Measurements from ENCODE around the gene CLIC4. TPM values are rescaled to one million over a fixed set of nuclear protein-coding genes. Genes with fewer than 3 reads are reported as not detected.

Gene CLIC4
- total RNA-seq, 4 donors from 2014 or later: 294 to 434 (median 374) TPM

DNA sequence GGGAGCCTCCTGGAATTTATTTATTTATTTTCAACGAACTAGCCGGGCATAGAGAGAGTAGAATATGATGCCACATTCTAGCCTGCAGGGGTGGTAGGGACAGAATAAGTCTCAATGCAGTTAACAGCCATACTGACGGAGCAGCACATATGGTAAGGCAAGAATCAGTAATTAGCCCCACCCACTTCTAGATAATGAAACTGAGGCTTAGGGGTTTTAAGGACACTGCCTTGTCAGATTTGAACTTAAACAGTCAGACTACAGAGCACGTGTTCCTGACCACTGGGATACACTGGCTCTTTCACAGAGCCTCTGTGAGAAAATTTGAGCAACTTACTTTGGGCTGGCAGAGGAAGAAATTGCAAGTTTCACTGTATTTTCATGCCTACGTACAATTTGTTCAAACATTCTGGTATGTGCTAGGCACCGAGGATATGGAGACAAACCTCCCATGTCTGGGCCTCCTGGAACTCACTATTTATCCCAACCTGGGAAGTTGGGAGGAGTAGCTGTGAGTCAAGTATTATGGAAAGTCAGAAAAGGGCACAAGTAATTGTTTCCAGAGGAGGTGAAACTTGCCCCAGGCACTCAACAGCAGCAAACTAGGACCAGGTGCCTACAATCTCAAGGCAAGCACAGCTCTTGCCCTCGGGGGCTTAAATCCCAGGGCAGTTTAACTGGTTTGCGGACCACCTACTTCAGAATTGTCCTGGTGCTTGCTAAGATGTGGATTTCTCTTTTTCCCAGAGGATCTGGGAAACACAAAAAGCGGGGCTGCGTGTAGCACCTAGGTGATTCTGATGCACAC lies 1.6 kb upstream of the CLIC4 start:
- Histone ChIP-seq H3K4me3 (no peak overlapping the region), H3K27me3 (no peaks in the 10 kb centered on the region), H3K36me3 (no peaks in the 10 kb centered on the region), H3K4me1 (peaks cover 0 to 7% of the 10 kb centered on the region in 2 donors), H3K27ac (peak overlapping the region; percentile 83 to 98), H3K9me3 (no peaks in the 10 kb centered on the region)
- DNase-seq: peak in 1 of 2 donors; percentile 19
- no peak for TF ChIP-seq POLR2A (IDR thresholded peaks at IDR 0.05)
- TF ChIP-seq, protein P1, sequence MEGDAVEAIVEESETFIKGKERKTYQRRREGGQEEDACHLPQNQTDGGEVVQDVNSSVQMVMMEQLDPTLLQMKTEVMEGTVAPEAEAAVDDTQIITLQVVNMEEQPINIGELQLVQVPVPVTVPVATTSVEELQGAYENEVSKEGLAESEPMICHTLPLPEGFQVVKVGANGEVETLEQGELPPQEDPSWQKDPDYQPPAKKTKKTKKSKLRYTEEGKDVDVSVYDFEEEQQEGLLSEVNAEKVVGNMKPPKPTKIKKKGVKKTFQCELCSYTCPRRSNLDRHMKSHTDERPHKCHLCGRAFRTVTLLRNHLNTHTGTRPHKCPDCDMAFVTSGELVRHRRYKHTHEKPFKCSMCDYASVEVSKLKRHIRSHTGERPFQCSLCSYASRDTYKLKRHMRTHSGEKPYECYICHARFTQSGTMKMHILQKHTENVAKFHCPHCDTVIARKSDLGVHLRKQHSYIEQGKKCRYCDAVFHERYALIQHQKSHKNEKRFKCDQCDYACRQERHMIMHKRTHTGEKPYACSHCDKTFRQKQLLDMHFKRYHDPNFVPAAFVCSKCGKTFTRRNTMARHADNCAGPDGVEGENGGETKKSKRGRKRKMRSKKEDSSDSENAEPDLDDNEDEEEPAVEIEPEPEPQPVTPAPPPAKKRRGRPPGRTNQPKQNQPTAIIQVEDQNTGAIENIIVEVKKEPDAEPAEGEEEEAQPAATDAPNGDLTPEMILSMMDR (IDR thresholded peaks at IDR 0.05): no peak
- intact Hi-C loops (cut with DNase I; ENCODE audit: low total_unique reads): no loop called here

DNA sequence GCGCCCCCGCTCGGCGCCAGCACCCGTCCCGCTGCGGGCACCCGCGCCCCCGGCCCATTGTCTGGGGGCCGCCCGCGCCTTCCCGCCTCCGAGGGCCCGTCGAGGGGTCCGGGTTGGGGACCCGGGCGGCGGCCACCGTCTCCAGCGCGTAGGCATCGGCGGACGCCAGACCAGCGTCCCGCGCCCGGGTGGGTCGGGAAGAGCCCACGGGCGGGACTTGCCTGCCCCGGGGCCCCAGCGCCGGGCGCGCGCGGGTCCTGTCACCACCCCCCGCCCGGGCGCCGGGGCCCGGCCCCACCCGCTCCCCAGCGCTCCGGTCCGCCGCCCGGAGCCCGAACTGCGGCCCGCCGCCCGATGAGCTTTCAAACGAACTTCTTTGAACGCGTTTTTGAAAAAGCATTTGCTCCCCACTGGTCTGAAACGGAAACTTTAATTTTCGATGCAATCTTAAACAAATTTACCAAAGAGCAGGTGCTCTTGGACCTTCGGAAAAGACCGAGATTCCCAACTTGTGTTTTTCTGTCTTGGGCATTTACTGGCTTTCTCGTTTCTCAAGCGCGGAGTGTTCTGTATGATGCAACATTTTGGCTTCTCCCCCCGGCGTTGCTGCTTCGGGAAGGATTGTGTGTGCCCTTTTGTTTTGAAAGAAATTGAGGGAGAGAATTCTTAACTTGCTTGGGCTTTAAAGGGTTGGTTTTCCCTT lies 615 bp downstream of the CLIC4 start:
- Histone ChIP-seq H3K4me1 (peaks cover 0 to 7% of the 10 kb centered on the region in 2 donors), H3K27ac (peak overlapping the region; percentile 96 to 98), H3K9me3 (no peaks in the 10 kb centered on the region), H3K27me3 (no peaks in the 10 kb centered on the region), H3K4me3 (peak overlapping the region; percentile 77 to 83), H3K36me3 (no peaks in the 10 kb centered on the region)
- no peak for TF ChIP-seq POLR2A (IDR thresholded peaks at IDR 0.05)
- TF ChIP-seq, protein P1 (IDR thresholded peaks at IDR 0.05): no peak
- intact Hi-C loops (cut with DNase I; ENCODE audit: low total_unique reads): no loop called here
- DNase-seq: peak; percentile 71 to 84

DNA sequence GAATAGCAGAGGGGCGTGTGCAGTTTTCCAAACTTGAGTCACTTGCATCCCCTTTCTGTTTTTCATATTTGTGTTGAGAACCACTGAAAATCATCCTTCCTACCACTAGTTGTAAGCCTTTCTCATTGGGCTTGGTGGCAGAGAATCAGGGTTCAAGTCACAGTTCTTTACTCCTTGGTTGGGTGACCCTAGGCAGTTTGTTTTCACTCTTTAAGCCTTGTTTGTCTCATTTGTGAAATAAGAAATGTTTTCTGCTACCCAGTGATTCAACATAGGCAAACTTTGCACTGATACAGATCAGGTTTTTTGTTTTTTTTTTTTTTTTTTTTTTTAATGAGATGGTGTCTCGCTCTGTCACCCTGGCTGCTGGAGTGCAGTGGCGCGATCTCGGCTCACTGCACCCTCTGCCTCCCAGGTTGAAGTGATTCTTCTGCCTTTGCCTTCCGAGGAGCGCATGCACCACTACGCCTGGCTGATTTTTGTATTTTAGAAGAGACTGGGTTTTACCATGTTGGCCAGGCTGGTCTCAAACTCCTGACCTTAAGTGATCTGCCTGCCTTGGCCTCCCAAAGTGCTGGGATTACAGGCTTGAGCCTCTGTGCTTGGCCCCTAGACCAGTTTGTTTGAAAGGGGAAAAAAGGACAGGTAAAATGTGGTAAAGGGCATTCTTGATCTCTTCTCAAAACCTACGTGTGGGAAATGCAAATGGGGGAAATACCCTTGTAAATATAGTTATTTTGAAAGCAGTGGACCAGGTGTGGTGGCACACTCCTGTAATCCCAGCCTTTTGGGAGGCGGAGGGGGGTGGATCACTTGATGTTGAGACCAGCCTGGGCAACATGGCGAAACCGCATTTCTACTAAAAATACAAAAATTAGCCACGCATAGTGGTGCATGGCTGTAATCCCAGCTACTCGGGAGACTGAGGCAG lies 3.2 kb downstream of the CLIC4 start:
- Histone ChIP-seq H3K27me3 (no peaks in the 10 kb centered on the region), H3K4me3 (peak overlapping the region; percentile 77 to 83), H3K9me3 (no peaks in the 10 kb centered on the region), H3K27ac (peak overlapping the region; percentile 96 to 98), H3K4me1 (peaks cover 10 to 11% of the 10 kb centered on the region in 2 donors), H3K36me3 (no peaks in the 10 kb centered on the region)
- intact Hi-C loops (cut with DNase I; ENCODE audit: low total_unique reads): no loop called here
- DNase-seq: no peak
- TF ChIP-seq, protein P1 (IDR thresholded peaks at IDR 0.05): no peak
- no peak for TF ChIP-seq POLR2A (IDR thresholded peaks at IDR 0.05)

DNA sequence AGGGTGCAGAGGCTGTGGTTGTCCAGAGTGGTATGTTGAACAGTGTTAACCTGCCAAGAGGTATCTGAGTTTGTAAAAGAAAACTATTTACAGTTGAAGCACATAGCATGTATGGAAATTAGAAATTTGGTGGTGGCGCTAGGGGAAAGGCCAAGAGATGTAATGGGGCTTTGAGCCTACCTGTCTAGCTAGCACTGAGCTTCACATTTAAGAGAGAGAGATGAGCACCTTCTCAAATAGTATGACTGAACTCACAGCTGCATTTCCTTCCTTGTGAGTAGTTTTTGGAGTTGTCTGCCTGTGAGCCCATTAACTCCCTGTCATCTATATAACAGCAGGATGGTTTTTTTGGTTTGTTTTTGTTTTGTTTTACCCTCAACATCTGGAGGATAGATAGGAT lies 4.0 kb downstream of the CLIC4 start:
- H3K4me1 ChIP-seq: peaks cover 5 to 10% of the 10 kb centered on the region in 2 donors
- H3K27ac ChIP-seq: peak overlapping the region in 1 of 2 donors; percentile 96
- no peak overlapping the region for H3K4me3 ChIP-seq
- no peaks in the 10 kb centered on the region for H3K27me3 ChIP-seq
- DNase-seq: no peak
- H3K36me3 ChIP-seq: no peaks in the 10 kb centered on the region
- intact Hi-C loops (cut with DNase I; ENCODE audit: low total_unique reads): no loop called here
- no peak for TF ChIP-seq POLR2A (IDR thresholded peaks at IDR 0.05)
- TF ChIP-seq, protein P1 (IDR thresholded peaks at IDR 0.05): no peak
- H3K9me3 ChIP-seq: no peaks in the 10 kb centered on the region
